ENCODE data around the gene OXCT2. TPM values are rescaled to one million over a fixed set of nuclear protein-coding genes. Genes with fewer than 3 reads are reported as not detected.
A peak's percentile ranks its signal among the peaks of the same experiment; 100 is the strongest.

Gene OXCT2
- total RNA-seq, 1 experiment from 2014 or later, result 1.3 TPM

DNA sequence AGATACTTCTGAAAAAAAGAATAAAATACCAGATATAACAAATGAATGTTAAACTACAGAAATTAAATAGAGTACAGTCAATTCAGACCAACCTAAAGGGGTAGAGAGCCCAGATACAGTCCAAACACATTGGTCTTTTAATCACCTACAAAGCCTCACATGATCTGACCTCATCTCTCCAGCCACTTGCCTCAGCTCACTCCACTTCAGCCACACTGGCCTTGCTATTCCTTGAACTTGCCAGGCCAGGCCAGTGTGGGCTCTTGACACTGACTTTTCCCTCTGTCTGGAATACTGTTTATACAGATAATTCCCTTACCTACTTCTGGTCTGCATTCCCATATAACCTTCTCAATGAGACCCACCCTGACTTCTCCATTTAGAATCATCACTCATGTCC is 49.5 kb downstream of the OXCT2 start:
- H3K79me2 ChIP-seq (ENCODE audit: low read depth), result no peaks in the 10 kb centered on the region
- H3K4me2 ChIP-seq, result no peak overlapping the region
- no peak overlapping the region for H3K27ac ChIP-seq
- no peak for TF ChIP-seq EZH2 (IDR thresholded peaks at IDR 0.05; ENCODE audit: low read depth)
- DNase-seq, result no peak
- no peaks in the 10 kb centered on the region; the same call in 1 of the 2 replicates for H3F3A ChIP-seq (ENCODE audit: insufficient read depth, low read depth)
- no peaks in the 10 kb centered on the region for H3K9me2 ChIP-seq (ENCODE audit: insufficient read depth)
- ChIA-PET CTCF (no interaction called here), POLR2A (ENCODE audit: unreplicated experiment) (no interaction called here)
- H3K4me3 ChIP-seq, result no peak overlapping the region
- H4K20me1 ChIP-seq (ENCODE audit: insufficient read depth), result no peaks in the 10 kb centered on the region
- intact Hi-C loops (cut with micrococcal nuclease; ENCODE audit: unreplicated experiment), result loop anchor here (5.0 kb wide), 1 partner anchor 464 kb away; no protein-coding TSS in a partner anchor
- no peaks in the 10 kb centered on the region for H3K4me1 ChIP-seq (replicated peaks; ENCODE audit: insufficient read depth)
- H3K36me3 ChIP-seq (ENCODE audit: low read depth), result no peaks in the 10 kb centered on the region
- peaks cover 5% of the 10 kb centered on the region; the same call in 1 of the 2 replicates for H3K27me3 ChIP-seq (ENCODE audit: insufficient read depth, low read depth)
- BruUV-seq (replicated peaks), result no TSS peak
- no peaks in the 10 kb centered on the region for H3K9me3 ChIP-seq (ENCODE audit: insufficient read depth, low read depth)
- H2AFZ ChIP-seq, result no peak overlapping the region

DNA sequence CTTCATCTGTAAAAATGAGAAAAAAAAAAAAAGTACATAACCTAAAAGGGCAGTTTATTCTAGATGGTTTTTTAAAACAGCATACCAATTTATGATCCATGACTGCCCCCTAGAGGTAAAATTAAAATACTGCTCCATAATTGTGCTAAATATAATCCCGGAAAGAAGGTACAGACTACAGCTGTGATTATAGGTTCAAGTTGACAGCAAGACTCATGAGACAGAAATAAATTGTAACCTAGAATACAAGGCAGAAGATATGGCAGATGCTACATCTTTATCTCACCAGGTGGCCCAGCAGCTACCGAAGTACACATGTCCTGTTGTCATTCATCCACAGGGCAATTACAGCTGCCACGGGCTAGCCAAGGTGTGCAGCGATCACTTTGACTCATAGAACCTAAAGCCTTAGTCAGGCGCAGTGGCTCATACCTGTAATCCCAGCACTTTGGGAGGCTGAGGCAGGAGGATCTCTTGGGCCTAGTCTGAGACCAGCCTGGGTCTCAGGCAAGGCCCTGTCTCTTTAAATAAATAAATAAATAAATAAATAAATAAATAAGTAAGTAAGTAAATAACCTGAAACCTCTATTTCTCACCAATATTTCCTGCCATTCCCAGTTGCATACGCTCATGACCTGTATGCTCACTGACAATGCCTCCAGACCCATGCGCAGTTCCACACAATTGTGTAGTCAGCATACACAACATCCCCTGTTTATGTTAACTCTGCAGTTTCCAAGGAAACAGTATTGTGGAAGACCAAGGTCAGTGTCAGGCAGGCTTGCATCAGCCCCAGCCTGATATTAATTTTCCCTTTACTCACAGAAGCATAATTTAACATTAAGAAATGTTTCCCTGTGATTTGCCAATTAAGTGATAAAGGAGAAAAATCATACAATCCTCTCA is 50.8 kb downstream of the OXCT2 start:
- POLR2A ChIA-PET (ENCODE audit: unreplicated experiment), result no interaction called here
- peak; percentile 6 to 61 for DNase-seq

More for the DNA sequence above, 50.8 kb downstream of the OXCT2 start:
- H2AFZ ChIP-seq, result no peak overlapping the region
- no peak overlapping the region for H3K4me2 ChIP-seq
- no peaks in the 10 kb centered on the region for H3K4me1 ChIP-seq (replicated peaks; ENCODE audit: insufficient read depth)
- no peak overlapping the region for H3K27ac ChIP-seq
- no peaks in the 10 kb centered on the region for H3K79me2 ChIP-seq (ENCODE audit: low read depth)
- intact Hi-C loops (cut with micrococcal nuclease; ENCODE audit: unreplicated experiment), result loop anchor here (1.0 to 5.0 kb wide), 3 partner anchors 114 to 622 kb away; no protein-coding TSS in a partner anchor
- peaks cover 5% of the 10 kb centered on the region; the same call in 1 of the 2 replicates for H3K27me3 ChIP-seq (ENCODE audit: insufficient read depth, low read depth)
- no peaks in the 10 kb centered on the region for H3K9me3 ChIP-seq (ENCODE audit: insufficient read depth, low read depth)
- CTCF ChIA-PET, result interaction anchor here (0.6 to 1.3 kb wide), 5 partner anchors 51 to 272 kb away, joined by 3 to 8 read pairs (median 4); no protein-coding TSS in a partner anchor
- H3K4me3 ChIP-seq, result no peak overlapping the region
- TF ChIP-seq CTCF (conservative IDR thresholded peaks at IDR 0.05) (peak; percentile 89), EZH2 (IDR thresholded peaks at IDR 0.05; ENCODE audit: low read depth) (no peak)
- no peaks in the 10 kb centered on the region; the same call in 1 of the 2 replicates for H3F3A ChIP-seq (ENCODE audit: insufficient read depth, low read depth)
- no peaks in the 10 kb centered on the region for H3K9me2 ChIP-seq (ENCODE audit: insufficient read depth)
- H4K20me1 ChIP-seq (ENCODE audit: insufficient read depth), result no peaks in the 10 kb centered on the region
- H3K36me3 ChIP-seq (ENCODE audit: low read depth), result no peaks in the 10 kb centered on the region
- no TSS peak for BruUV-seq (replicated peaks)

Other genes with a start within 250 kb of the OXCT2 start
- gene PABPC4, start 194.6 kb downstream of the OXCT2 start, total RNA-seq (2021), result 500 and 561 TPM in 2 replicates
- gene HEYL, start 131.7 kb downstream of the OXCT2 start, total RNA-seq (2021), result 0.17 and 0.35 TPM in 2 replicates
- gene NT5C1A, start 99.2 kb downstream of the OXCT2 start, total RNA-seq (2021), result not detected in 2 replicates
- 0.07 TPM in 1 of 2 replicates, not detected in the other for gene HPCAL4, start 79.9 kb downstream of the OXCT2 start, total RNA-seq (2021)
- gene PPIE, start 32.5 kb downstream of the OXCT2 start, total RNA-seq (2021), result 81.1 and 89.5 TPM in 2 replicates
- 2.4 TPM in 2 replicates for gene BMP8B, start 17.5 kb upstream of the OXCT2 start, total RNA-seq (2021)
- 36.5 and 38.5 TPM in 2 replicates for gene TRIT1, start 112.2 kb upstream of the OXCT2 start, total RNA-seq (2021)
- 3.8 and 6.2 TPM in 2 replicates for gene MYCL, start 130.6 kb upstream of the OXCT2 start, total RNA-seq (2021)
- gene MFSD2A, start 183.8 kb upstream of the OXCT2 start, total RNA-seq (2021), result 1.4 and 1.8 TPM in 2 replicates